ENCODE results near the gene DHRSX. TPM values are rescaled to one million over a fixed set of nuclear protein-coding genes. Genes with fewer than 3 reads are reported as not detected.

DHRSX gene
- total and polyA plus RNA-seq, 9 of the 15 experiments (the other 6 are each of a cell fraction or from before 2014, with no cell fraction given): 0.59 to 11.0 (median 6.2) TPM

DNA sequence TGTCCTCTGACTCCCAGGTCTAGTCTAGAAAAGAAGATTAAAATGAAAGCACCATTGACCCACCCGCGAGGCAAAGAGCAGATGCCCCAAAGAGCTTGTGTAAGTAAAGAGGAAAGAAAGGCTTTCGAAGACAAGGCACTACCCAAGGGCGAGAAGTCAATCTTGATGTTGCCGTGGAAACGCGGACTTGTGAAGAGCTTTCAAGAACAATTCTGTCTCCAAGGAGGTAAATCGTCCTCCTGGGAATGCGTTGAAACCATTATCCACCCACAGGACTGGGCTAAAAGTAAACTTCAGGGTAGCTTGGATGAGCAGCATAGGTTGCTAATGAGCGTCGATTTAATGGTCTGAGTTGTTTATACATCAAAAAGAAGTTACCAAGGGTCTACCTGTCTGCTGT lies 189.3 kb downstream of the DHRSX start:
- no TSS peak for BruUV-seq (replicated peaks)
- ChIA-PET POLR2A (no interaction called here), CTCF (ENCODE audit: low intra/inter-chr PET ratio) (no interaction called here)
- intact Hi-C loops (cut with micrococcal nuclease) (no loop called here), in situ Hi-C loops (cut with MboI) (no loop called here)
- FAIRE-seq (no peak), ATAC-seq (no peak), DNase-seq (ENCODE audit: extremely low read depth in 1 of 4, low spot score in 3 of 4) (no peak)
- Histone ChIP-seq H3K4me1 (replicated peaks in 1 of 2; ENCODE audit: control insufficient read depth in 2 of 2, insufficient read depth in 2 of 2, low read length in 2 of 2) (no peaks in the 10 kb centered on the region), H3K9me1 (ENCODE audit: control insufficient read depth, insufficient read depth, low read length) (no peaks in the 10 kb centered on the region), H3K27me3 (ENCODE audit: control insufficient read depth in 2 of 2, insufficient read depth in 2 of 2, low read length in 2 of 2) (no peaks in the 10 kb centered on the region), H3K36me3 (ENCODE audit: control insufficient read depth, insufficient read depth, low read length) (no peaks in the 10 kb centered on the region), H4K20me1 (replicated peaks; ENCODE audit: control insufficient read depth, insufficient read depth, low read length) (no peaks in the 10 kb centered on the region), H3K9me3 (replicated peaks; ENCODE audit: control insufficient read depth, insufficient read depth, low read depth, low read length) (peaks cover 7% of the 10 kb centered on the region; the same call in 1 of the 2 replicates), H3K4me3 (no peak overlapping the region), H3K27ac (ENCODE audit: extremely low read depth, low read depth, low read length) (no peak overlapping the region), H3K79me2 (ENCODE audit: control insufficient read depth, insufficient read depth, low read length) (no peaks in the 10 kb centered on the region), H3K4me2 (ENCODE audit: insufficient read depth, low read length) (no peak overlapping the region), H3K9ac (ENCODE audit: insufficient read depth in 1 of 2, low read depth in 2 of 2, low read length in 2 of 2) (no peak overlapping the region), H2AFZ (ENCODE audit: low read depth, low read length) (no peak overlapping the region)
- TF ChIP-seq ZNF324 (CRISPR knock-in tag; IDR thresholded peaks at IDR 0.05): no peak
- TF ChIP-seq, protein P1, sequence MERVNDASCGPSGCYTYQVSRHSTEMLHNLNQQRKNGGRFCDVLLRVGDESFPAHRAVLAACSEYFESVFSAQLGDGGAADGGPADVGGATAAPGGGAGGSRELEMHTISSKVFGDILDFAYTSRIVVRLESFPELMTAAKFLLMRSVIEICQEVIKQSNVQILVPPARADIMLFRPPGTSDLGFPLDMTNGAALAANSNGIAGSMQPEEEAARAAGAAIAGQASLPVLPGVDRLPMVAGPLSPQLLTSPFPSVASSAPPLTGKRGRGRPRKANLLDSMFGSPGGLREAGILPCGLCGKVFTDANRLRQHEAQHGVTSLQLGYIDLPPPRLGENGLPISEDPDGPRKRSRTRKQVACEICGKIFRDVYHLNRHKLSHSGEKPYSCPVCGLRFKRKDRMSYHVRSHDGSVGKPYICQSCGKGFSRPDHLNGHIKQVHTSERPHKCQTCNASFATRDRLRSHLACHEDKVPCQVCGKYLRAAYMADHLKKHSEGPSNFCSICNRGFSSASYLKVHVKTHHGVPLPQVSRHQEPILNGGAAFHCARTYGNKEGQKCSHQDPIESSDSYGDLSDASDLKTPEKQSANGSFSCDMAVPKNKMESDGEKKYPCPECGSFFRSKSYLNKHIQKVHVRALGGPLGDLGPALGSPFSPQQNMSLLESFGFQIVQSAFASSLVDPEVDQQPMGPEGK (CRISPR knock-in tag; IDR thresholded peaks at IDR 0.05; ENCODE audit: borderline replicate concordance): no peak
- peak; percentile 71 for TF ChIP-seq RFX1 (IDR thresholded peaks at IDR 0.05)
- WGBS (ENCODE audit: insufficient coverage, low coverage, missing lambda C conversion rate): 52% methylated on average over 11 of the region's 11 CpGs

GRCh38 chrX:2301901-2302300 lies 198.9 kb downstream of the DHRSX start:
- no peaks in the 10 kb centered on the region for H4K20me1 ChIP-seq (replicated peaks; ENCODE audit: control insufficient read depth, insufficient read depth, low read length)
- CTCF ChIA-PET (ENCODE audit: low intra/inter-chr PET ratio): no interaction called here
- no TSS peak for BruUV-seq (replicated peaks)
- H2AFZ ChIP-seq (ENCODE audit: low read depth, low read length): no peak overlapping the region
- DNase-seq (ENCODE audit: extremely low read depth in 1 of 4, low spot score in 3 of 4): no peak
- no peaks in the 10 kb centered on the region for H3K36me3 ChIP-seq (ENCODE audit: control insufficient read depth, insufficient read depth, low read length)
- no peak overlapping the region for H3K4me2 ChIP-seq (ENCODE audit: insufficient read depth, low read length)
- WGBS (ENCODE audit: insufficient coverage, low coverage, missing lambda C conversion rate): 38% methylated on average over 6 of the region's 6 CpGs
- H3K4me1 ChIP-seq (replicated peaks in 1 of 2; ENCODE audit: control insufficient read depth in 2 of 2, insufficient read depth in 2 of 2, low read length in 2 of 2): no peaks in the 10 kb centered on the region; a peak in 1 of 5 replicates
- POLR2A ChIA-PET: no interaction called here
- no peaks in the 10 kb centered on the region for H3K9me3 ChIP-seq (replicated peaks; ENCODE audit: control insufficient read depth, insufficient read depth, low read depth, low read length)
- H3K4me3 ChIP-seq: no peak overlapping the region
- in situ Hi-C loops (cut with MboI) (no loop called here), intact Hi-C loops (cut with micrococcal nuclease) (no loop called here)
- no peak overlapping the region for H3K9ac ChIP-seq (ENCODE audit: insufficient read depth in 1 of 2, low read depth in 2 of 2, low read length in 2 of 2)
- H3K79me2 ChIP-seq (ENCODE audit: control insufficient read depth, insufficient read depth, low read length): no peaks in the 10 kb centered on the region
- no peaks in the 10 kb centered on the region for H3K9me1 ChIP-seq (ENCODE audit: control insufficient read depth, insufficient read depth, low read length)
- no peak for ATAC-seq
- FAIRE-seq: no peak
- H3K27me3 ChIP-seq (ENCODE audit: control insufficient read depth in 2 of 2, insufficient read depth in 2 of 2, low read length in 2 of 2): no peaks in the 10 kb centered on the region
- H3K27ac ChIP-seq (ENCODE audit: extremely low read depth, low read depth, low read length): no peak overlapping the region
- TF ChIP-seq ZFPM2 (CRISPR knock-in tag; IDR thresholded peaks at IDR 0.05): no peak
- no peak for TF ChIP-seq ZNF133 (CRISPR knock-in tag; IDR thresholded peaks at IDR 0.05)
- no peak for TF ChIP-seq IRF2 (CRISPR knock-in tag; IDR thresholded peaks at IDR 0.05)
- TF ChIP-seq KDM4B (IDR thresholded peaks at IDR 0.05; ENCODE audit: borderline replicate concordance in 2 of 2, low read depth in 1 of 2): no peak
- no peak for TF ChIP-seq POLR2AphosphoS2 (IDR thresholded peaks at IDR 0.05; ENCODE audit: low read length)
- TF ChIP-seq SP1 (CRISPR knock-in tag; IDR thresholded peaks at IDR 0.05): no peak
- TF ChIP-seq RBFOX2 (IDR thresholded peaks at IDR 0.05; ENCODE audit: low read depth, low read length): no peak
- TF ChIP-seq STAT6 (CRISPR knock-in tag; IDR thresholded peaks at IDR 0.05): no peak
- no peak for TF ChIP-seq TCF7L2 (IDR thresholded peaks at IDR 0.05; ENCODE audit: low read depth, low read length)
- no peak for TF ChIP-seq ZFP1 (CRISPR knock-in tag; IDR thresholded peaks at IDR 0.05)
- TF ChIP-seq ZNF668 (CRISPR knock-in tag; IDR thresholded peaks at IDR 0.05): no peak
